Retina (tissue), 1 donor: ENCODE results near the gene AREL1.

Source experiments
- DNase-seq: peaks from one replicate; pipeline ENCODE4 v3.0.0-alpha.2; 2016

The AREL1 gene

GRCh38 chr14:74697976-74698375 is 14.9 kb downstream of the AREL1 start:
- no peak for DNase-seq

DNA sequence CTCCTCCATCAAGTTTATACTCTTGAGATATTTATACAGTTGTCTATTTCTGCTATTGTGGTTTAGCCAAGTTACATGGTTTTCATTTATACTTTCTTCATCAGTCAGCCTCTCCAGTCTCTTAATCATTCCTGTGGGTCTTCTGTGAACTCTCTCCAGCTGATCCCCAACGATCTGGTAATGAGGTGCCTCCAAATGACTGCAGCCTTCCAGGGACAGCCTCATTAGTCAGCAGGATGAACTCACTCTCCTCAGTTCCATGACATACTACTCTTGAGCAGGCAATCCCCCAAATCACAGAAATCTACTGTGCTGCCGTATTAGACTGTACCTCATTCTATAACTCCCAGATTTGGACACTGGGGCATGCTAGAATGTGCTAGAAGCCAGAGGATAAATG is 15.3 kb downstream of the AREL1 start:
- DNase-seq = no peak

GRCh38 chr14:74697011-74697410 is 15.9 kb downstream of the AREL1 start:
- no peak for DNase-seq

- no peak for DNase-seq
Observed at GRCh38 chr14:74695406-74695805, 17.5 kb downstream of the AREL1 start.

DNA sequence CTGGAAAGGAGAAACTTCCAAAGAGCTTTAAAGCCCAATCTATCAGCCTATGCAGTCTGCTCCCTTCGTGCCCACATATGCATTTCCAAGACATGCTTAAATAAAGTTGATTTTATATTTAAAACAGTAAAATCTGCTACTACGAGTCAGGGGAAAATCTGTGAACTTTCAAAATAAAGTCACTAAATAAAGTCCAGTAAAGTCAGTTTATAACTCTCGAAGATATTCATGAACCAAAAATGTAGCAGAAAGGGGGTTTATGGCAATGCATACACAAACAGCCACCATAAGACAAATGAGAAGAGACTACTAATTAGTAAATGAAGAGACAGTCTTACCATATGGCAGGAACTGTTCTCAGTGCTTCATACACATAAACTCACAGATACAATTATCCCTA is 19.7 kb downstream of the AREL1 start:
- DNase-seq = no peak

DNA sequence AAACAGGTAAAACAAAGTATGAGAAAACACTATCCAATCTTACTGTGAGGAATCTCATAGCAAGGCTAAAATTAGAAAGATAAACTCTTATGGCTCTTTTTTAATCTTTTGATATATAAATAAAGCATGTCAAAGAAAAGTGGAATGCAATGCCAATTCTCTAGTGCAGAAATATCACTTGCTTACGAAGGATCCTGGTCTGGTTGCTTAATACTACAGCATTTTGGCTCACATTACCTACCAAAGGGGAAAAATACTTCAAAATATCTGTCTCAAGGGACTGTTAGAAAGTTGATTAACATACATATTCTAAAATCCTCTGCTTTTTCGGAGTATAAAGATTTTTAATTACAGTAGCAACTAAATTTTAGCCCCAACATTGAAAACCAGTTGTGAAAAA is 21.4 kb downstream of the AREL1 start:
- no peak for DNase-seq

GRCh38 chr14:74685921-74686678 is 26.8 kb downstream of the AREL1 start:
- DNase-seq = no peak

DNA sequence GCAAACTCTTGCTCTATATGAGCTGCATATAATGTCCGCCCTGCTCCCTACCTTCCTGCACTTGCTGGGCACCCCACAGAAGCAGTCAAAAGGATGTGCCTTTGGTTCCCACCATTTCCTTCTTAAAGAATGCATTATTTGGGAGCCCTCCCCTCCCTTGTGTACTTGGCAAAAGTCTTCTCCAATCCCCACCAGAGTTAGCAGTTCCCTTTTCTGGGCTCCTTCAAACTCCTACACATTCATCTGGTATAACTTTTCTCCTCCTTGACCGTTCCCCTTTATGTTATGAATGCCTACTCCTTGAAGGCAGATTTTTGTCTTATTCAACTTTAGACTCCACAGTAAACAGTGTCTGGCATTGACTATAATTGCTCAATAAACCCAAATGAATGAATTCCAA is 27.8 kb downstream of the AREL1 start:
- no peak for DNase-seq

DNA sequence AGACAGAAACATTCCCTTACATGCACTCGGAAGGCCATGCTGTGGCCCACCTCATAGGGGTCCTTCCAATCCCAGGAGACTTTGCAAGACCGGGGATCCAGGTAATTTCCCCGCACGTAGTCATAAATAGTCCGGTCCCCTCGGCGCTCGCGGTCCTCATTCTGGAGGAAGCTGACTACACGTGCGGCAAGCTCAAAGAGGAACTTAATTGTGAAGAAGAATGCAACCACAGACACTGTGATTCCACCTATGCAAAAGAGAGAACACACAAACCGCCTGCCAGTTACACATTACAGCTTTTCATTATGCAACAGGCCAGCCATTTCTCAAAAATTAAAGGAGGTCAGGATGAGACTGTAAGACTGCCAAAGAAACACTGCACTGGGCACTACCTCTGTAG is 28.4 kb downstream of the AREL1 start:
- no peak for DNase-seq

DNA sequence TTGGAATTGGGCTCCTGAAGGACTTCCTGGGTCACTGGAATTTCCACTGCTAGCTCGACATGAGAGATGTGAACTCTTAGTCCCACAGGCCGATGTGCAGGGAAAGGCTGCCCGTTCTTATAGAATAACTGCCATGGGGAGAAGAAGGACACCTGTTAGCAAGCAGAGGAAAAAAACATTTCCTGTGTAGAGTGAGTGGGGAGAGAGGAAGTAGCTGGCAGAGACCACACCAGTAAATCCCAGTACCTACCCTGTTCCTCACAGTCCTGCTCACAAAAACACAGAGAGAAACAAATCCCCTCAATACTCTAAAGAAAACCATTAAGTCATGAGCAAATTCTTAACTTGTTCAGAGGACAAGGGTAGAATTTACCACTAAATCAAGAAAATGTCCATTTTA is 29.5 kb downstream of the AREL1 start:
- no peak for DNase-seq

DNA sequence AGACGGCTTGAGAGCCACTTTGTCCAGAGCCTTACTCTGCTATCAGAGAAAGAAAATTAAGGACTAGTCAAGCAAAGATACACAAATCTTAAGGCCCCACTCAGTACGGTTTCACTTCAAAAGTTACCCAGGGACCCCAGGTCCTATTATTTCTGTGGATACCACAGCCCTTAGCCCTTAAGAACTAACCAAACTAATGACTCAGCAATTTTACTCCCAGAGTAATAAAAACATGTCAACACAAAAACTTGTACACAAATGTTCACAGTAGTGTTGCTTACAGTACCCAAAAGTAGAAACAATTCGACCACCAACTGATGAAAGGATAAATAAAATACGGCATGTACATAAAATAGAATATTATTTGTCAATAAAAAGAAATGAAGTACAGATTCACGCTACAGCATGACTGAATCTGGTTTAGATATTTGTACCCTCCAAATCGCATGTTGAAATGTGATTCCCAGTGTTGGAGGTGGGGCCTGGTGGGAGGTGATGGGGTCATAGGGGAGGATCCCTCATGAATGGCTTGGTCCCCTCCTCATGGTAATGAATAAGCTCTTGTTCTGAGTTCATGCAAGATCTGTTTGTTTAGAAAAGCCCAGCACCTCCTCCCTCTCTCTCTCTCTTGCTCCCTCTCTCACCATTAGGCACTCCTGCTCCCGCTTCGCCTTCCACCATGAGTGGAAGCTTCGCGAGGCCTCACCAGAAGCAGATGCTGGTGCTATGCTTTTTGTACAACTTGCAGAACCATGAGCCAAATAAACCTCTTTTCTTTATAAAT is 30.5 kb downstream of the AREL1 start:
- DNase-seq = no peak

DNA sequence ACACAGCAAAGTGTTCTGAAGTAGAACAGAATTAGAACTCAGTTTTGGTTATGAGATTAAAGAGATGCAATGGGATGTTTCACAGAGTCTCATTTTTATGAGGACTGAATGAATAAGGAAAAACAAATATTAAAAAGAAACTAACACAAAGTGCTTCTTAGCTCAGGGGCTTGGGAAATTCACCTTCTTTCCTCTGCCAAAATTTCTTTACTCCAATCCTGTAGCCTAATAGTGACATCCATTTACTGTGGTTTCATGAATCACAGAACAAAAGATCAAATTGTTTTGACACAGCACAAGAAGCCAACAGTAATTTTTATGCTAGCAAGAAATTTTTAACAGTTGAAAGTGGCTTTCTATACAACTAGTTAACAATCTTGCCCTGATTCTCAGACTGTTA is 37.7 kb downstream of the AREL1 start:
- no peak for DNase-seq

DNA sequence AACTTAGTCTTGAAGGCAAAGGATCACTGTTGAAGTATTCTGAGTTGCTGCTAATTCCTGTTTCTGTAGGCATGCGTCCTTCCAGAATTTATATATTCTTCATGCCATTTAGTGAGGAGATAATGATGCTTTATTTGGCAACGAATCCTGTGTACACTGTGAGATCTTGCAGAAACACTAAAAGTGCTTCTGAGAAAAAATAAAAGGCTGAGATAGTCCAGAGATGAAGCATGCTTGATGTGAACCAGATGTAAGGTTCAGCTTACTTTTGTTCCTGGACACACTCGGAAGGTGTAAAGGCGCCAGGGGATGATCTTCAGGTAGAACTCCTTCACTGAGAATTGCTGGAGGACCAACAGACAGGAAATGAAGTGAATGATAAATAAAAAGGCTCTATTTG is 39.1 kb downstream of the AREL1 start:
- no peak for DNase-seq

GRCh38 chr14:74671789-74672188 is 41.1 kb downstream of the AREL1 start:
- DNase-seq = no peak

DNA sequence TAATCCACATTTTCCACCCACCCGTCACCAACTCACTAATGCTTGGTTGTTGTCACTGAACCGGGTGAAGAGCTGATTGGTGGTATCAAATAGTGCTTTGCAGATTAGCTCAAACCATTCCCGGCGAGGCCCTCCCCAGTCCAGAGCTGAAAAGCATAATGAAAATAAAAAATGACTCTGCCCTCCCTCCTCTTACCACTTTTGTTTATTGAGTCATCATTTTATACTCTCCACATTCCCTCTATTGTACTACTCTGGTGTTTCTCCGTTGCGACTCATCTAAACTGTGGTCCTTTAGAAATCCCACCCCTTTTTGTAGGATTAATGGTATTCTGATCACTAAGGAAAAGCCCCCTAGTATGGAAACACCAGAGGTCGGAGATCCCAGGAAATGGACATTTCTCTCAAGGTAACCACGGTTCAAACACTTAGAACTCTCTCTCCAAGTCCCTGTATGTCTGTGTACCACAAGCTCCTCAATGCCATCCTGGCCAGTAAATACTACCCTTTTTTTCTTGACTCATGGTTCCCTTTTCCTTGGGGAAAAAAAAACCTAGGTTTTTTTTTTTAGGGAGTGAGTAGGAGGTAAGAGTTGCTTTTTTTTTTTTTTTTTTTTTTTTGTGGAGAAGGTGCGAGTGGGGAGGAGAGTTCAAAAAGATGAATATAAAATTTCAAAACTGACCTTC is 42.0 kb downstream of the AREL1 start:
- DNase-seq = no peak

DNA sequence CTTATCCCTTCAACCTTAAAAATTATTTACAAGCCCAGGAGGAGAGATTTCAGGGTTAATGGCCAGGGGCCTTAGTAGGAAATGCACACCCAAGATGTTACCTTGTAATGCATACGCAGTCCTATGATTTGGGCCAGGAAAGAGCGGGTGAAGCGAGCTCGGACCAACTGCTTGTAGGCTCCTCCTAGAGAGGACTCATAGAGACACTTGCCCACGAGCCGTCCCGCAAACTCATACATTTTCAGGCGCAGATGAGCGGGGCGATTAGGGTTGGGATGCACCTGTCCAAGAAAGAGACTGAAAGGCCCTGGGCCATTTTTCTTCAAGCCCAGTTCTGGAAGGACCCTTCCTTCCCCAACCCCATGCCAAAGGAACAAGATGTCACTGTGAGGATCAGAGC is 43.0 kb downstream of the AREL1 start:
- DNase-seq = no peak

- no peak for DNase-seq
Observed at GRCh38 chr14:74669256-74669655, 43.6 kb downstream of the AREL1 start.

DNA sequence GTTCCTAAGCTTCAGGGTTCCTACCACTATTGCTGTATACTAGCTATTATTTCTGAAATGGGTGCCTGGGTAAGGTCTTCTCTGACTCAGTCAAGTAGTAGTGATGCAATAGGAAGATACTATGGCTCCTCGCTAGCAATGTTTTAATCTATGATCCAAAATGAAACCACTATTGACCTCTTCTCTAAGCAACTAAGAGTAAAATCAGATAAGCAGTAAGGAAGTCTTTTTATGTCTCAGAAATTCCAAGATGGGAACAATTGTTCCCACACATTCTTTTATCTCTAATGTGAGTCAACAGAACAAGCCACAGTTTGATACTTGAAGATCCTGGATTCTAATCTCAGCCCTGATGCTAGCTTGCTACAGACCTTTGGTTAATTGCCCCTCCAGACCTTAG is 45.1 kb downstream of the AREL1 start:
- no peak for DNase-seq

DNA sequence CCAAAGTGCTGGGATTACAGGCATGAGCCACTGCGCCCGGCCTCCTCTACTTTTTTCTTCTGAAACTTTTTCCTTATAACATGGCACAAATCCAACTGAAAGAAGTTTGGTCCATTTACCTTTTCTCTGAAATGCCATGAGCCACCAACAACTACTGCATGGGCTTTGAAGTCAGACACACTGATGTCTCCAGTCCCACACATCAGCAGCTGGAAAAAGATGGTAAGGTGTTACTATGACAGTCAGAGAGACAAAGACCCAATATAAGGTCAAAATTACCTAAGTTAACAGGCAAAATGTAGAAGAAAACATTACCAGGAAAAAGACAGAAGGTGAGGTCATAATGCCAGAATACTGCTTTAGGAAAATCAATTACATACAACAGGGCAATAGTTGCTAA is 48.2 kb downstream of the AREL1 start:
- DNase-seq = no peak

- DNase-seq = no peak
Observed at GRCh38 chr14:74663884-74664283, 49.0 kb downstream of the AREL1 start.

GRCh38 chr14:74661726-74662450 is 51.0 kb downstream of the AREL1 start:
- DNase-seq = no peak

DNA sequence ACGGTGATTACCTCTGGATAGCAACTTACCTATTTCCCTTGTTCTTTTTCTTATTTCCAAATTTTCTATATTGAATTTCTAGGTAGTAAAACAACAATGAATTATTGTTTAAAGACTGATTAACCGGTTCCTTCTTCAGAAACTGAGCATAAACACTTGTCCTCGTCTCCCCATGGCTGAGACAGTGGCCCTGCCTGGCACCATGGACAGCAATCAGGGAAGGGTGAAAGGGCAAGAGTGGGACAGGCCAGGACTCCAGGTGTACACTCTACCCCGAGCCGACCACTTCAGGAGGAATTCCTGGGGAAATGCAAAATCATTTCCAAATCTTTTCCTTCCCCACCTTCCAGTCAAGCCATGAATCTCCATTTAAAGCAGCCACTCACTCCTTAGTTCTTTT is 52.0 kb downstream of the AREL1 start:
- no peak for DNase-seq

- DNase-seq = no peak
Observed at GRCh38 chr14:74660167-74660566, 52.7 kb downstream of the AREL1 start.
